ENCODE results near the gene PORCN. TPM values are rescaled to one million over a fixed set of nuclear protein-coding genes. Genes with fewer than 3 reads are reported as not detected.

PORCN gene
- total RNA-seq, 6 donors from 2014 or later: 10.0 to 53.4 (median 14.3) TPM

DNA sequence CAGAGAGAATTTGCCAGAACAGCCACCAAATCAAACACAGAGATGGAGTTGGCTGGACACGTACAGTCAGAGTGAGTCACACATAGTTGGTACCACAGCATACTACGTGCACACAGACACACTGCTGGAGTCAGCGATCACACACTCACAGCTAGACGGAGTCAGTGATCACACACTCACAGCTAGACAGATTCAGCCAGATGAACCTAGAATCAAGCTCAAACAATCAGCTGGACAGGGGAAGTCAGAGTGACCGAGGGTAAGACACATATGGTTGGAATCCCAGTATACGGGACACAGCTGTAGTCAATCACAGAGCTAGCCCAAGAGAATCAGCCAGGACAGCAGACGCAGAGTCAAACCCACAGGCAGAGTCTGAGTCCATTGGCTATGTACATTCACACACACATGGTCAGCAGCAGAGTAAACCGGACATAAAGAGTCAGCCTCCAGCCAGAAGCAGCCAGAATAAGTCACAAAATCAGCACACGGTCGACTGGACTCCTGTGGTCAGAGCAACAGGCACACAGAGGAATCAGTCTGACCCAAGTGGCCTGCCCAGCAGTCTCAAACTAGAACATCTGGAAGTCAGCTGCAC lies 43.4 kb upstream of the PORCN start:
- H3K36me3 ChIP-seq: no peaks in the 10 kb centered on the region
- TF ChIP-seq, protein P1, sequence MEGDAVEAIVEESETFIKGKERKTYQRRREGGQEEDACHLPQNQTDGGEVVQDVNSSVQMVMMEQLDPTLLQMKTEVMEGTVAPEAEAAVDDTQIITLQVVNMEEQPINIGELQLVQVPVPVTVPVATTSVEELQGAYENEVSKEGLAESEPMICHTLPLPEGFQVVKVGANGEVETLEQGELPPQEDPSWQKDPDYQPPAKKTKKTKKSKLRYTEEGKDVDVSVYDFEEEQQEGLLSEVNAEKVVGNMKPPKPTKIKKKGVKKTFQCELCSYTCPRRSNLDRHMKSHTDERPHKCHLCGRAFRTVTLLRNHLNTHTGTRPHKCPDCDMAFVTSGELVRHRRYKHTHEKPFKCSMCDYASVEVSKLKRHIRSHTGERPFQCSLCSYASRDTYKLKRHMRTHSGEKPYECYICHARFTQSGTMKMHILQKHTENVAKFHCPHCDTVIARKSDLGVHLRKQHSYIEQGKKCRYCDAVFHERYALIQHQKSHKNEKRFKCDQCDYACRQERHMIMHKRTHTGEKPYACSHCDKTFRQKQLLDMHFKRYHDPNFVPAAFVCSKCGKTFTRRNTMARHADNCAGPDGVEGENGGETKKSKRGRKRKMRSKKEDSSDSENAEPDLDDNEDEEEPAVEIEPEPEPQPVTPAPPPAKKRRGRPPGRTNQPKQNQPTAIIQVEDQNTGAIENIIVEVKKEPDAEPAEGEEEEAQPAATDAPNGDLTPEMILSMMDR (IDR thresholded peaks at IDR 0.05): no peak
- TF ChIP-seq POLR2AphosphoS5 (IDR thresholded peaks at IDR 0.05) (no peak), POLR2A (IDR thresholded peaks at IDR 0.05) (no peak), EP300 (IDR thresholded peaks at IDR 0.05) (no peak)
- ATAC-seq (ENCODE audit: low FRiP score in 2 of 2) (peak; percentile 11 to 34), DNase-seq (no peak)
- H3K27ac ChIP-seq: peak overlapping the region in 1 of 4 donors; percentile 35
- peaks cover 0 to 13% (median 0%) of the 10 kb centered on the region in 4 donors for H3K27me3 ChIP-seq
- 67 to 81% methylated on average over 3 to 10 of the region's 10 CpGs for WGBS, 2 donors
- peaks cover 0 to 6% (median 0%) of the 10 kb centered on the region in 4 donors for H3K4me1 ChIP-seq
- peak overlapping the region in 1 of 4 donors; percentile 38 for H3K4me3 ChIP-seq
- H3K9me3 ChIP-seq: no peaks in the 10 kb centered on the region

DNA sequence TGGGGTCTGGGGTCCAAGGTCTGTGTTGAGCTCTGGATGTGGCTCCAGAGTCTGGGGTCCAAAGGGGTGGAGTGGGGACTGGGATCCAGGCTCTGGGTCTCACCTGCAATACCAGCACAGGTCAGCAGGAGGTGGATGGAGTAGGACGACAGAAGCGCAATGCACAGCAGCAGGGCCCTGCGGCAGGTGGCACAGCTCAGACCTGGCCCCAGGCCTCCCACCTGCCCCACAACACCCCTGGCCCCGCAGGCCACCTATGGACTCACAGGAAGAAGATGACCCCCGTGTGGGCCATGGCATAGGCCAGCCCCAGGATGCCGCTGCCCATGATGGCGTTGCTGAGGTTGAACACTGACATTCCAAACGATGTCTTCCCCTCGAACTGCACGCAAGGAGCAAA lies 42.1 kb upstream of the PORCN start:
- TF ChIP-seq POLR2A (IDR thresholded peaks at IDR 0.05): no peak
- TF ChIP-seq, protein P1 (IDR thresholded peaks at IDR 0.05): peak in 1 of 6 experiments; percentile 8
- no peaks in the 10 kb centered on the region for H3K9me3 ChIP-seq
- peak in 1 of 2 donors; percentile 41 for DNase-seq
- peak overlapping the region in 2 of 4 donors; percentile 10 to 38 for H3K4me3 ChIP-seq
- peaks cover 0 to 6% (median 0%) of the 10 kb centered on the region in 4 donors for H3K4me1 ChIP-seq
- WGBS, 2 donors: 85 to 86% methylated on average over 5 to 10 of the region's 10 CpGs
- no peaks in the 10 kb centered on the region for H3K36me3 ChIP-seq
- H3K27ac ChIP-seq: peak overlapping the region in 2 of 4 donors; percentile 4 to 63
- ATAC-seq (ENCODE audit: low FRiP score in 2 of 2): no peak
- peaks cover 0 to 13% (median 0%) of the 10 kb centered on the region in 4 donors for H3K27me3 ChIP-seq

DNA sequence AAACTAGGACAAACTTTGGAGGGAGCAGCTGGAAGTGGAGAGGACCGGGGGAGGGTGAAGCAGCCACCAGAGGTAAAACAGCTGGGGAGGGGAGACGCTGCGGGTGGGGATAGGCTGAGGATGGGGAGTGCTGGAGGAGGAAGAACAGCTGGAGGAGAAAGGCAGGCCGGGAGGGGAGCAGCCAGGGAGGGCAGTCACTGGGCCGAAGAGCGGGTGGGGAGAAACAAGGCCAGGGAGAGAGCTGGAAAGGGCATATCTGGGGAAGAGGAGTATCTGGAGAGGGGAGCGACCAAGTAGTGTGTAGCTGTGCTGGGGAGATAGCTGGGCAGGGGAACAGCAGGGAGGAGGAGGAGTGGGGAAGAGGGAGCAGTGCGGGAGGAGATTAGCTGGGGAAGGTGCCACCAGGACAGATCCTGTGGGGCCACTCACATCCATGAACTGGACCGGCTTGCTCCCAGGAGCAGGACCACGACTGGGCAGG lies 41.5 kb upstream of the PORCN start:
- peak in 1 of 2 donors; percentile 24 for TF ChIP-seq POLR2AphosphoS5 (IDR thresholded peaks at IDR 0.05)
- TF ChIP-seq EP300 (IDR thresholded peaks at IDR 0.05): no peak
- Histone ChIP-seq H3K4me3 (peak overlapping the region in 2 of 4 donors; percentile 6 to 38), H3K27ac (peak overlapping the region in 2 of 4 donors; percentile 9 to 63), H3K4me1 (peaks cover 0 to 6% (median 0%) of the 10 kb centered on the region in 4 donors), H3K9me3 (no peaks in the 10 kb centered on the region), H3K27me3 (peaks cover 0 to 13% (median 0%) of the 10 kb centered on the region in 4 donors), H3K36me3 (no peaks in the 10 kb centered on the region)
- ATAC-seq (ENCODE audit: low FRiP score in 2 of 2) (no peak), DNase-seq (no peak)
- WGBS, 2 donors: 64 to 66% methylated on average over 10 of the region's 10 CpGs

DNA sequence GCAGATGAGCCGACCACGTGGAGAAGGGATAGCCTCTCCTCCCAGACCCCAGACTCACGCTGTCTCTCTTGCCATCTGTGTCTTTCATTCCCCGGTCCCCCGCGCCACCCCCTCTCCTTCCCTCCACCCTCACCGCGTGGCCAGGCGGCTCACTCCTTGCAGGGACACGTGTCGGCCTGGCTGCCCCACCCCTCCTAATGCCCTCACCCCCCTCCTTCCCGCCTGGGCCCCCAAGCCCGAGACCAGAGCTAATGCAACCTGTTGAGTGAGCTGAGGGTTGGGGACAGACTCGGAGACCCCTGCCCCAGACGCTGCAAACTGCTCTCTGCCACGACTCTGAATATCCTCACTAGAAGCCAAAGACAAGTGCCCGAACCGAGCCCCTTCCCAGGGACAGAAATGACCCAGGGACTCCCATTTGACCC lies 40.5 kb upstream of the PORCN start:
- no peak for ATAC-seq (ENCODE audit: low FRiP score in 2 of 2)
- WGBS, 2 donors: 0 to 30% methylated on average over 3 to 18 of the region's 18 CpGs
- TF ChIP-seq POLR2A (IDR thresholded peaks at IDR 0.05) (no peak), POLR2AphosphoS5 (IDR thresholded peaks at IDR 0.05) (no peak)
- TF ChIP-seq, protein P1 (IDR thresholded peaks at IDR 0.05): no peak
- H3K9me3 ChIP-seq: no peaks in the 10 kb centered on the region
- no peak overlapping the region for H3K27ac ChIP-seq
- peaks cover 0 to 13% (median 0%) of the 10 kb centered on the region in 4 donors for H3K27me3 ChIP-seq
- H3K36me3 ChIP-seq: no peaks in the 10 kb centered on the region
- H3K4me3 ChIP-seq: peak overlapping the region in 3 of 4 donors; percentile 14 to 38 (median 38)
- no peak for DNase-seq
- H3K4me1 ChIP-seq: peaks cover 0 to 6% (median 0%) of the 10 kb centered on the region in 4 donors

DNA sequence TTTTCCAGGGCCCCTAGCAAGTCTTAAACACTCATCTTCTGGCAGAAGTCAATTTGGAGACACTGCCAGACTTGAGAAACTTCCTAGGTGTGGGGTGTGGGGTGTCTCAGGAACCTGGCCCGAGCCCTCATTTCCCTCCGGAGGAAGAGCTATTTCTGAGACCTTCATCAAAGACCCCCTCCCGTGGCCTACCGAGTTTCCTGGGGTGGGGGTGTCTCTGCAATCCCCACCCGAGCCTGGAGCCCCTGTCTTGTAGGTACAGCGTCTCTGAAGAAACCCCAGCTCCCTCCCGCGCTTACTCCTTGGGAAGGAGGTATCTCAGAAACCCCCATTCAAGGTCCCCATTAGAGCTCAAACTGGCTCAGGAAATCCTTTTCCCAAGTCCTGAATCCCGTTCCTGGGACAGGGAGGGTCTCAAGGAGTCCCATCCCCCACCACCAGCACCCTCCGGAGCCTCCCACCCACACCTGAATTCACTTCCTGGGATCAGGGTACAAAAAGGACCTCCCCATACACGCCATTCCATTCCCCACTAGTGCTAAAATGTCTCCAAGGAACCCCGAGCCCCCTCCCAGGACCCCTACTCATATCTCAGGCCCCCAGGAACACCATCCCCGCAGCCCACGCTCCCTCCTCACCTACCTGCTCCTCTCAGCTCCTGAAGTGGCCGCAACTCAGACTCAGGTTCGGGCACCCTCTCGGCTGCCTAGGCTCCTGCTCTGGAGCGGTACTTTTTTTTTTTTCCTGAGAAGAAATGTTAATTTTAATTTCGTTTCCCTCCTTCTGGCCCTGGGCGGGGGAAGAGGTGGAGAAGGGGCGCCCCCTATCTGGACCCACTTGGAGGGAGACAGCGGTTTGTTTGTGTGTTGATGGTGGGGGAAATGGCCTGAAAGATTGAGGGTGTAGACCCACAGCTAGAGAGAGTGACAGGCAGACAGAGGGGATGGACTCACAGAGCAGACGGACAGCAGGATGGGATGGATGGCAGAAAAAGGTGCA lies 39.8 kb upstream of the PORCN start:
- TF ChIP-seq, protein P1 (IDR thresholded peaks at IDR 0.05): no peak
- TF ChIP-seq EP300 (IDR thresholded peaks at IDR 0.05) (no peak), POLR2AphosphoS5 (IDR thresholded peaks at IDR 0.05) (no peak), POLR2A (IDR thresholded peaks at IDR 0.05) (no peak)
- WGBS, 2 donors: 44 to 46% methylated on average over 19 to 23 of the region's 23 CpGs
- no peaks in the 10 kb centered on the region for H3K36me3 ChIP-seq
- H3K4me3 ChIP-seq: peak overlapping the region in 3 of 4 donors; percentile 14 to 38 (median 38)
- ATAC-seq (ENCODE audit: low FRiP score in 2 of 2) (no peak), DNase-seq (no peak)
- H3K9me3 ChIP-seq: no peaks in the 10 kb centered on the region
- no peak overlapping the region for H3K27ac ChIP-seq
- H3K27me3 ChIP-seq: peaks cover 0 to 13% (median 0%) of the 10 kb centered on the region in 4 donors
- H3K4me1 ChIP-seq: peaks cover 0 to 6% (median 0%) of the 10 kb centered on the region in 4 donors
